HEK293 (cell line): ENCODE results near the gene GINS2.

Experiments used
- EGR2 ChIP-seq: fragments of 450-650 bp; formaldehyde crosslinking; IDR thresholded peaks from 2 replicates; pipeline ENCODE4 v1.5.1; 2016; ENCODE audit warnings: low read depth, missing biosample characterization, missing genetic modification characterization
- INSM2 ChIP-seq: fragments of 450-650 bp; formaldehyde crosslinking; IDR thresholded peaks from 2 replicates; pipeline ENCODE4 v1.5.1; 2016; ENCODE audit warnings: missing biosample characterization, missing genetic modification characterization
- RBAK ChIP-seq: fragments of 450-650 bp; formaldehyde crosslinking; IDR thresholded peaks from 2 replicates; pipeline ENCODE4 v1.5.1; 2016; ENCODE audit warnings: missing biosample characterization, missing genetic modification characterization
- SCRT1 ChIP-seq: fragments of 450-650 bp; formaldehyde crosslinking; IDR thresholded peaks from 2 replicates; pipeline ENCODE4 v1.5.1; 2016; ENCODE audit warnings: missing biosample characterization, missing genetic modification characterization, borderline replicate concordance
- SCRT2 ChIP-seq: fragments of 450-650 bp; formaldehyde crosslinking; IDR thresholded peaks from 2 replicates; pipeline ENCODE4 v1.5.1; 2016; ENCODE audit warnings: missing biosample characterization, missing genetic modification characterization
- SP2 ChIP-seq: fragments of 450-650 bp; formaldehyde crosslinking; IDR thresholded peaks from 2 replicates; pipeline ENCODE4 v1.5.1; 2016; ENCODE audit warnings: missing biosample characterization, missing genetic modification characterization
- TCF7L2 ChIP-seq: IDR thresholded peaks from 2 replicates; pipeline ENCODE4 v1.6.1; 2011; ENCODE audit warnings: low read depth, mild to moderate bottlenecking, inconsistent platforms, low read length, moderate library complexity, borderline replicate concordance
- ZBTB17 ChIP-seq: fragments of 450-650 bp; formaldehyde crosslinking; IDR thresholded peaks from 2 replicates; pipeline ENCODE4 v1.5.1; 2016; ENCODE audit warnings: missing biosample characterization, missing genetic modification characterization
- ZBTB21 ChIP-seq: fragments of 450-650 bp; formaldehyde crosslinking; IDR thresholded peaks from 2 replicates; pipeline ENCODE4 v1.5.1; 2017; ENCODE audit warnings: missing biosample characterization, missing genetic modification characterization
- ZNF114 ChIP-seq: fragments of 450-650 bp; formaldehyde crosslinking; IDR thresholded peaks from 2 replicates; pipeline ENCODE4 v1.5.0; 2017; ENCODE audit warnings: missing biosample characterization, missing genetic modification characterization
- ZNF140 ChIP-seq: fragments of 450-650 bp; formaldehyde crosslinking; IDR thresholded peaks from 2 replicates; pipeline ENCODE4 v1.5.1; 2016; ENCODE audit warnings: missing biosample characterization, missing genetic modification characterization
- ZNF214 ChIP-seq: fragments of 450-650 bp; formaldehyde crosslinking; IDR thresholded peaks from 2 replicates; pipeline ENCODE4 v1.5.1; 2017; ENCODE audit warnings: missing biosample characterization, mild to moderate bottlenecking, missing genetic modification characterization, borderline replicate concordance
- ZNF23 ChIP-seq: fragments of 450-650 bp; formaldehyde crosslinking; IDR thresholded peaks from 2 replicates; pipeline ENCODE4 v1.5.1; 2016; ENCODE audit warnings: missing biosample characterization, missing genetic modification characterization, borderline replicate concordance
- ZNF266 ChIP-seq: fragments of 450-650 bp; formaldehyde crosslinking; IDR thresholded peaks from 2 replicates; pipeline ENCODE4 v1.5.1; 2016; ENCODE audit warnings: missing biosample characterization, missing genetic modification characterization, low read depth
- ZNF366 ChIP-seq: fragments of 450-650 bp; formaldehyde crosslinking; conservative IDR thresholded peaks from 2 replicates; pipeline ENCODE4 v1.5.1; 2016; ENCODE audit warnings: missing biosample characterization, missing genetic modification characterization
- ZNF404 ChIP-seq: fragments of 450-650 bp; formaldehyde crosslinking; IDR thresholded peaks from 2 replicates; pipeline ENCODE4 v1.5.1; 2017; ENCODE audit warnings: missing biosample characterization, missing genetic modification characterization
- ZNF488 ChIP-seq: fragments of 450-650 bp; formaldehyde crosslinking; IDR thresholded peaks from 2 replicates; pipeline ENCODE4 v1.5.1; 2016; ENCODE audit warnings: missing biosample characterization, missing genetic modification characterization
- ZNF548 ChIP-seq: fragments of 450-650 bp; formaldehyde crosslinking; IDR thresholded peaks from 2 replicates; pipeline ENCODE4 v1.5.1; 2016; ENCODE audit warnings: missing biosample characterization, missing genetic modification characterization
- ZNF571 ChIP-seq: fragments of 450-650 bp; formaldehyde crosslinking; IDR thresholded peaks from 2 replicates; pipeline ENCODE4 v1.5.0; 2017; ENCODE audit warnings: missing biosample characterization, missing genetic modification characterization
- ZNF692 ChIP-seq: fragments of 450-650 bp; formaldehyde crosslinking; IDR thresholded peaks from 2 replicates; pipeline ENCODE4 v1.5.1; 2016; ENCODE audit warnings: missing biosample characterization, missing genetic modification characterization
- ZNF707 ChIP-seq: fragments of 450-650 bp; formaldehyde crosslinking; IDR thresholded peaks from 2 replicates; pipeline ENCODE4 v1.5.1; 2016; ENCODE audit warnings: missing biosample characterization, missing genetic modification characterization
- TF ChIP-seq, protein P1 (sequence below): fragments of 450-650 bp; IDR thresholded peaks from 2 replicates; pipeline ENCODE4 v1.5.1; 2018; ENCODE audit warnings: missing biosample characterization, mild to moderate bottlenecking, missing genetic modification characterization
- TF ChIP-seq, protein P2 (sequence below): fragments of 450-650 bp; formaldehyde crosslinking; IDR thresholded peaks from 2 replicates; pipeline ENCODE4 v1.5.1; 2017; ENCODE audit warnings: missing biosample characterization, missing genetic modification characterization
- TF ChIP-seq, protein P3 (sequence below): sonication (generic); formaldehyde crosslinking; IDR thresholded peaks from 2 replicates; pipeline ENCODE4 v1.8.1; 2022; ENCODE audit warnings: mild to moderate bottlenecking, moderate library complexity, missing genetic modification reagents
- TF ChIP-seq, protein P4 (sequence below): fragments of 450-650 bp; formaldehyde crosslinking; IDR thresholded peaks from 2 replicates; pipeline ENCODE4 v1.5.1; 2016; ENCODE audit warnings: missing biosample characterization, missing genetic modification characterization
- TF ChIP-seq, protein P5 (sequence below): fragments of 450-650 bp; formaldehyde crosslinking; IDR thresholded peaks from 2 replicates; pipeline ENCODE4 v1.5.1; 2016; ENCODE audit warnings: missing biosample characterization, missing genetic modification characterization

Gene GINS2

DNA sequence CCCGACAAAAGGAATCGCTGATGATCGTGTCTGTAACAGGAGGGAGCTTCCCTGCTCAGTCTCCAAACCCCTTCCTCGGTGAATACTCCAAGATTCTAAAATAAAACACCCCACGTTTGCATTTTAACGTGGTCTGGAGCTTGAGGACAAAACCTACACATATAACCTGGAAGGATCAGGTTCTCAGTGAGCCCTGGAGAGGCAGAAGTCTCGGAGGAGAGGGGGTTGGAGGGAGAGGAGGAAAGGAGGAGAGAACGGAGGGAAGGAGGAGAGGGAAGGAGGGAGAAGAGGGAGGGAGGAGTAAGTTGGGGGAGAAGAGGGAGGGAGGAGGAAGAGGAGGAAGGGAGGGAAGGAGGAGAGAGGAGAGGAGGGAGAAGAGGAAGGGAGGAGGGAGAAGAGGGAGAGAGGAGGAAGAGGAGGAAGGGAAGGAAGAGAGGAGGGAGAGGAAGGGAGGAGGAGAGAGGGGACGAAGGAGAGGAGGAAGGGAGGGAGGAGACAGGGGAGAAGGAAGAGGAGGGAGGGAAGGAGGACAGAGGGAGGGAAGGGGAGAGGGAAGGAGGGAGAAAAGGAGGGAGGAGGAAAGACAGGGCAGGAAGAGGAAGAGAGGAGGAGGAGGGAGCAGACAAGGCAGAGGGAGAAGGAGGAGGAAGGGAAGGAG is 27.4 kb upstream of the GINS2 start (continued):
- TF ChIP-seq ZNF692 (tag by site-specific recombination) (no peak), TCF7L2 (no peak), ZNF140 (tag by site-specific recombination) (no peak), ZNF488 (tag by site-specific recombination) (0 out of 2 replicates have a peak, but pooled peaks have one; percentile 28), SP2 (tag by site-specific recombination) (peak; percentile 57), ZBTB21 (tag by site-specific recombination) (no peak), SCRT1 (no peak), RBAK (no peak), EGR2 (tag by site-specific recombination) (peak; percentile 84), SCRT2 (no peak), ZNF707 (tag by site-specific recombination) (no peak), ZNF266 (tag by site-specific recombination) (no peak), ZNF23 (no peak), ZNF366 (tag by site-specific recombination) (peak; percentile 92), ZNF571 (tag by site-specific recombination) (no peak), ZNF404 (tag by site-specific recombination) (no peak), ZNF214 (tag by site-specific recombination) (no peak), ZNF114 (tag by site-specific recombination) (no peak), ZBTB17 (tag by site-specific recombination) (no peak), ZNF548 (tag by site-specific recombination) (no peak), INSM2 (tag by site-specific recombination) (no peak)
- TF ChIP-seq, protein P1, sequence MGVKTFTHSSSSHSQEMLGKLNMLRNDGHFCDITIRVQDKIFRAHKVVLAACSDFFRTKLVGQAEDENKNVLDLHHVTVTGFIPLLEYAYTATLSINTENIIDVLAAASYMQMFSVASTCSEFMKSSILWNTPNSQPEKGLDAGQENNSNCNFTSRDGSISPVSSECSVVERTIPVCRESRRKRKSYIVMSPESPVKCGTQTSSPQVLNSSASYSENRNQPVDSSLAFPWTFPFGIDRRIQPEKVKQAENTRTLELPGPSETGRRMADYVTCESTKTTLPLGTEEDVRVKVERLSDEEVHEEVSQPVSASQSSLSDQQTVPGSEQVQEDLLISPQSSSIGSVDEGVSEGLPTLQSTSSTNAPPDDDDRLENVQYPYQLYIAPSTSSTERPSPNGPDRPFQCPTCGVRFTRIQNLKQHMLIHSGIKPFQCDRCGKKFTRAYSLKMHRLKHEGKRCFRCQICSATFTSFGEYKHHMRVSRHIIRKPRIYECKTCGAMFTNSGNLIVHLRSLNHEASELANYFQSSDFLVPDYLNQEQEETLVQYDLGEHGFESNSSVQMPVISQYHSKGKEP (tag by site-specific recombination), result no peak
- TF ChIP-seq, protein P2, sequence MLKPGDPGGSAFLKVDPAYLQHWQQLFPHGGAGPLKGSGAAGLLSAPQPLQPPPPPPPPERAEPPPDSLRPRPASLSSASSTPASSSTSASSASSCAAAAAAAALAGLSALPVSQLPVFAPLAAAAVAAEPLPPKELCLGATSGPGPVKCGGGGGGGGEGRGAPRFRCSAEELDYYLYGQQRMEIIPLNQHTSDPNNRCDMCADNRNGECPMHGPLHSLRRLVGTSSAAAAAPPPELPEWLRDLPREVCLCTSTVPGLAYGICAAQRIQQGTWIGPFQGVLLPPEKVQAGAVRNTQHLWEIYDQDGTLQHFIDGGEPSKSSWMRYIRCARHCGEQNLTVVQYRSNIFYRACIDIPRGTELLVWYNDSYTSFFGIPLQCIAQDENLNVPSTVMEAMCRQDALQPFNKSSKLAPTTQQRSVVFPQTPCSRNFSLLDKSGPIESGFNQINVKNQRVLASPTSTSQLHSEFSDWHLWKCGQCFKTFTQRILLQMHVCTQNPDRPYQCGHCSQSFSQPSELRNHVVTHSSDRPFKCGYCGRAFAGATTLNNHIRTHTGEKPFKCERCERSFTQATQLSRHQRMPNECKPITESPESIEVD (tag by site-specific recombination), result no peak
- TF ChIP-seq, protein P3, sequence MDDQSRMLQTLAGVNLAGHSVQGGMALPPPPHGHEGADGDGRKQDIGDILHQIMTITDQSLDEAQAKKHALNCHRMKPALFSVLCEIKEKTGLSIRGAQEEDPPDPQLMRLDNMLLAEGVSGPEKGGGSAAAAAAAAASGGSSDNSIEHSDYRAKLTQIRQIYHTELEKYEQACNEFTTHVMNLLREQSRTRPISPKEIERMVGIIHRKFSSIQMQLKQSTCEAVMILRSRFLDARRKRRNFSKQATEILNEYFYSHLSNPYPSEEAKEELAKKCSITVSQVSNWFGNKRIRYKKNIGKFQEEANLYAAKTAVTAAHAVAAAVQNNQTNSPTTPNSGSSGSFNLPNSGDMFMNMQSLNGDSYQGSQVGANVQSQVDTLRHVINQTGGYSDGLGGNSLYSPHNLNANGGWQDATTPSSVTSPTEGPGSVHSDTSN, result no peak
- TF ChIP-seq, protein P4, sequence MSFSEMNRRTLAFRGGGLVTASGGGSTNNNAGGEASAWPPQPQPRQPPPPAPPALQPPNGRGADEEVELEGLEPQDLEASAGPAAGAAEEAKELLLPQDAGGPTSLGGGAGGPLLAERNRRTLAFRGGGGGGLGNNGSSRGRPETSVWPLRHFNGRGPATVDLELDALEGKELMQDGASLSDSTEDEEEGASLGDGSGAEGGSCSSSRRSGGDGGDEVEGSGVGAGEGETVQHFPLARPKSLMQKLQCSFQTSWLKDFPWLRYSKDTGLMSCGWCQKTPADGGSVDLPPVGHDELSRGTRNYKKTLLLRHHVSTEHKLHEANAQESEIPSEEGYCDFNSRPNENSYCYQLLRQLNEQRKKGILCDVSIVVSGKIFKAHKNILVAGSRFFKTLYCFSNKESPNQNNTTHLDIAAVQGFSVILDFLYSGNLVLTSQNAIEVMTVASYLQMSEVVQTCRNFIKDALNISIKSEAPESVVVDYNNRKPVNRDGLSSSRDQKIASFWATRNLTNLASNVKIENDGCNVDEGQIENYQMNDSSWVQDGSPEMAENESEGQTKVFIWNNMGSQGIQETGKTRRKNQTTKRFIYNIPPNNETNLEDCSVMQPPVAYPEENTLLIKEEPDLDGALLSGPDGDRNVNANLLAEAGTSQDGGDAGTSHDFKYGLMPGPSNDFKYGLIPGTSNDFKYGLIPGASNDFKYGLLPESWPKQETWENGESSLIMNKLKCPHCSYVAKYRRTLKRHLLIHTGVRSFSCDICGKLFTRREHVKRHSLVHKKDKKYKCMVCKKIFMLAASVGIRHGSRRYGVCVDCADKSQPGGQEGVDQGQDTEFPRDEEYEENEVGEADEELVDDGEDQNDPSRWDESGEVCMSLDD (tag by site-specific recombination), result no peak
- TF ChIP-seq, protein P5, sequence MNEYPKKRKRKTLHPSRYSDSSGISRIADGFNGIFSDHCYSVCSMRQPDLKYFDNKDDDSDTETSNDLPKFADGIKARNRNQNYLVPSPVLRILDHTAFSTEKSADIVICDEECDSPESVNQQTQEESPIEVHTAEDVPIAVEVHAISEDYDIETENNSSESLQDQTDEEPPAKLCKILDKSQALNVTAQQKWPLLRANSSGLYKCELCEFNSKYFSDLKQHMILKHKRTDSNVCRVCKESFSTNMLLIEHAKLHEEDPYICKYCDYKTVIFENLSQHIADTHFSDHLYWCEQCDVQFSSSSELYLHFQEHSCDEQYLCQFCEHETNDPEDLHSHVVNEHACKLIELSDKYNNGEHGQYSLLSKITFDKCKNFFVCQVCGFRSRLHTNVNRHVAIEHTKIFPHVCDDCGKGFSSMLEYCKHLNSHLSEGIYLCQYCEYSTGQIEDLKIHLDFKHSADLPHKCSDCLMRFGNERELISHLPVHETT (tag by site-specific recombination), result no peak
